ENCODE results near the gene CCNYL1. TPM values are rescaled to one million over a fixed set of nuclear protein-coding genes. Genes with fewer than 3 reads are reported as not detected.
"Not testable (repeated sequence)": the region's sequence is repeated elsewhere in the genome, so short reads cannot be mapped to it uniquely, and the experiment has no call there.

CCNYL1 gene
- polyA plus RNA-seq, 3 donors = 4.1 to 10.6 (median 4.6) TPM

DNA sequence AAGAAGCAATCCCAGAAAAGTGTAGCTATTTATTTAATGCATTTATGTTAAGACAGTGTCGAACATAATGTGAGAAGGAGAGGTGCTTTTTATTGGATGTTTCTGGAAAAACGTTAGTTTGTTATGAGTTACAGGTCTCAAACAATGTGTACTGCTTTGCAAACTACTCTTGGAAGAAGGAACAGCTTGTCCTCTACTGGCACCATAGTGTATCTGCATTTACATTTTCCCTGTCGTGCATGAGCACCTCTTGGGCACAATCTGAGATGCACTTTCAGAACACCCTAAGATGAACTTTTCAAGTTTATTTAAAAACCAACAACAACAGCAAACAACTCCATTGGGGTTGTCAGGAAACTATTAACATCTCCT is 22.8 kb downstream of the CCNYL1 start:
- peak; percentile 7 to 13 (median 10) for DNase-seq
- H3K27ac Mint-ChIP-seq = peak overlapping the region in 1 of 7 donors; percentile 36
- H3K27me3 ChIP-seq (ENCODE audit: control insufficient read depth in 2 of 2, insufficient read depth in 2 of 2, low read length in 2 of 2) = no peaks in the 10 kb centered on the region
- no peaks in the 10 kb centered on the region for H4K20me1 ChIP-seq (ENCODE audit: insufficient read depth, low read length)
- H3K27me3 Mint-ChIP-seq (ENCODE audit: low read depth in 3 of 3) = no peaks in the 10 kb centered on the region
- H3K4me1 Mint-ChIP-seq = no peaks in the 10 kb centered on the region
- no peak overlapping the region for H3K4me3 Mint-ChIP-seq
- H3K79me2 ChIP-seq (ENCODE audit: insufficient read depth, low read length) = no peaks in the 10 kb centered on the region
- intact Hi-C loops (cut with micrococcal nuclease) = no loop called here
- H3K36me3 Mint-ChIP-seq = peaks cover 44 to 48% of the 10 kb centered on the region in 2 donors
- peaks cover 9 to 46% of the 10 kb centered on the region in 2 donors for H3K36me3 ChIP-seq (replicated peaks in 1 of 2; ENCODE audit: control insufficient read depth in 1 of 2, insufficient read depth in 2 of 2, low read length in 2 of 2)
- no peaks in the 10 kb centered on the region for H3K4me1 ChIP-seq (ENCODE audit: control insufficient read depth in 1 of 2, insufficient read depth in 2 of 2, low read length in 2 of 2)
- H3K9me3 ChIP-seq (replicated peaks in 1 of 2; ENCODE audit: control insufficient read depth in 1 of 2, insufficient read depth in 1 of 2, low read length in 2 of 2) = no peaks in the 10 kb centered on the region
- TF ChIP-seq, protein P1, sequence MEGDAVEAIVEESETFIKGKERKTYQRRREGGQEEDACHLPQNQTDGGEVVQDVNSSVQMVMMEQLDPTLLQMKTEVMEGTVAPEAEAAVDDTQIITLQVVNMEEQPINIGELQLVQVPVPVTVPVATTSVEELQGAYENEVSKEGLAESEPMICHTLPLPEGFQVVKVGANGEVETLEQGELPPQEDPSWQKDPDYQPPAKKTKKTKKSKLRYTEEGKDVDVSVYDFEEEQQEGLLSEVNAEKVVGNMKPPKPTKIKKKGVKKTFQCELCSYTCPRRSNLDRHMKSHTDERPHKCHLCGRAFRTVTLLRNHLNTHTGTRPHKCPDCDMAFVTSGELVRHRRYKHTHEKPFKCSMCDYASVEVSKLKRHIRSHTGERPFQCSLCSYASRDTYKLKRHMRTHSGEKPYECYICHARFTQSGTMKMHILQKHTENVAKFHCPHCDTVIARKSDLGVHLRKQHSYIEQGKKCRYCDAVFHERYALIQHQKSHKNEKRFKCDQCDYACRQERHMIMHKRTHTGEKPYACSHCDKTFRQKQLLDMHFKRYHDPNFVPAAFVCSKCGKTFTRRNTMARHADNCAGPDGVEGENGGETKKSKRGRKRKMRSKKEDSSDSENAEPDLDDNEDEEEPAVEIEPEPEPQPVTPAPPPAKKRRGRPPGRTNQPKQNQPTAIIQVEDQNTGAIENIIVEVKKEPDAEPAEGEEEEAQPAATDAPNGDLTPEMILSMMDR (IDR thresholded peaks at IDR 0.05) = peak; percentile 37
- no peak overlapping the region for H3K27ac ChIP-seq (ENCODE audit: low read depth in 1 of 2, low read length in 2 of 2)
- no peak overlapping the region for H3K9ac ChIP-seq (ENCODE audit: insufficient read depth, low read length, poor library complexity, severe bottlenecking)
- no peaks in the 10 kb centered on the region for H3K9me3 Mint-ChIP-seq
- no peak overlapping the region for H3K4me2 ChIP-seq (replicated peaks; ENCODE audit: extremely low read depth, low read length, poor library complexity, severe bottlenecking)
- no peak overlapping the region for H2AFZ ChIP-seq (ENCODE audit: insufficient read depth, low read depth, low read length, poor library complexity, severe bottlenecking)
- no peak overlapping the region for H3K4me3 ChIP-seq (replicated peaks in 1 of 3; ENCODE audit: low read depth in 2 of 3, low read length in 3 of 3)
- 53% methylated on average over 2 of the region's 3 CpGs for WGBS (ENCODE audit: insufficient coverage)

DNA sequence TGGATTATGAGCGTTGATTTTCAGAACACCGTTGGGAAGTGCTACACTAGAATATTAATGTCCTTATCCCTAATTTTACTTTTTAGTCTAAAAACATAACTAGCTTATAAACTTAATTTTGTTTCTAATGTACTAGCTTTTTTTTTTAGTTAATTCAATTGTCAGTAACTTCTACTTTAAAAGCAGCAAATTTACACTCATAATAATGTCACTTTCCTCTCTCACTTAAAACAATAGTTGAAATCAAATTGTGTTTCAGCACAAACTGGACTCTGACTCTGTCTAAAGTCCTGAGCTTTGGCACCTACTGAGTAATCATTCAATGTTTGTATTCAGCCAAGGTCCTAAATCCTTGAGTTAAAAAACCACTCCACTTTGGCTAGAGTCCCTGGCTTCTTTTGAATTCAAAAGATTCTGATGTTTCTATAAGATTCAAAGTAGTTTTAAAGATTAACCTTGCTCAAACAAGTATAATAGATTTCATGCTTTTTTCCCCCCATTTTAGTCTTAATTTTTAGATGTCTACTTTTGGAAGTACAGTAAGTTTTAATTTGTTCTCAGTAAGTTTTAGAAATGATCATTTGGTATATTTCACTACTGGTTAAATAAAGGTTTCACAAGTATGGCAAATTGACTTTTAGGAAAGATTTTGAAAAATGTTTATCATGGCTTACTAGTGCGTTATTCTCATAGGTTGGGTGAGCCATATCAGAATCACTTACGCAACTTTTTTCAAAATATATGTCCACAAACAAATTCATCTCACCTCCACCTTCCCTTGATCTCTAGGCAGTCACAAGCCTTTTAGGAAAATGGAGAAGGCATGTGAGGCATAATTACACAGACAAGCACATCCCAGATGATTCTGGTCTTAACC is 23.4 kb downstream of the CCNYL1 start:
- WGBS (ENCODE audit: insufficient coverage) = no CpG with 5 or more reads among the region's 4 CpGs
- TF ChIP-seq, protein P1 (IDR thresholded peaks at IDR 0.05) = no peak
- Histone ChIP-seq H4K20me1 (ENCODE audit: insufficient read depth, low read length) (no peaks in the 10 kb centered on the region), H3K4me1 (ENCODE audit: control insufficient read depth in 1 of 2, insufficient read depth in 2 of 2, low read length in 2 of 2) (no peaks in the 10 kb centered on the region), H3K9me3 (replicated peaks in 1 of 2; ENCODE audit: control insufficient read depth in 1 of 2, insufficient read depth in 1 of 2, low read length in 2 of 2) (no peaks in the 10 kb centered on the region), H3K79me2 (ENCODE audit: insufficient read depth, low read length) (no peaks in the 10 kb centered on the region), H3K27ac (ENCODE audit: low read depth in 1 of 2, low read length in 2 of 2) (no peak overlapping the region), H3K36me3 (replicated peaks in 1 of 2; ENCODE audit: control insufficient read depth in 1 of 2, insufficient read depth in 2 of 2, low read length in 2 of 2) (peaks cover 9 to 40% of the 10 kb centered on the region in 2 donors), H3K9ac (ENCODE audit: insufficient read depth, low read length, poor library complexity, severe bottlenecking) (no peak overlapping the region), H2AFZ (ENCODE audit: insufficient read depth, low read depth, low read length, poor library complexity, severe bottlenecking) (no peak overlapping the region), H3K4me3 (replicated peaks in 1 of 3; ENCODE audit: low read depth in 2 of 3, low read length in 3 of 3) (no peak overlapping the region), H3K4me2 (replicated peaks; ENCODE audit: extremely low read depth, low read length, poor library complexity, severe bottlenecking) (no peak overlapping the region), H3K27me3 (ENCODE audit: control insufficient read depth in 2 of 2, insufficient read depth in 2 of 2, low read length in 2 of 2) (no peaks in the 10 kb centered on the region)
- intact Hi-C loops (cut with micrococcal nuclease) = no loop called here
- Mint-ChIP-seq H3K27ac (peak overlapping the region in 1 of 7 donors; percentile 36), H3K4me3 (no peak overlapping the region), H3K4me1 (no peaks in the 10 kb centered on the region), H3K27me3 (ENCODE audit: low read depth in 3 of 3) (no peaks in the 10 kb centered on the region), H3K36me3 (peaks cover 39 to 42% of the 10 kb centered on the region in 2 donors), H3K9me3 (no peaks in the 10 kb centered on the region)
- DNase-seq = no peak

DNA sequence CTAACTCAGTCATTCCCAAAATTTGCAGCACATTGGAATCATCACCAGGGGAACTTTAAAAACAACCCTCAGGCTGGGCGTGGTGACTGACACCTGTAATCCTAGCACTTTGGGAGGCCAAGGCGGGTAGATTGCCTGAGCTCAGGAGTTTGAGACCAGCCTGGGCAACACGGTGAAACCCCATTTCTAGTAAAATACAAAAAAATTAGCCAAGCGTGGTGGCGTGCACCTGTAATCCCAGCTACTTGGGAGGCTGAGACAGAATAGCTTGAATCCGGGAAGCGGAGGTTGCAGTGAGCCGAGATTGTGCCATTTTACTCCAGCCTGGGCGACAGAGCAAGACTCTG is 24.0 kb downstream of the CCNYL1 start:
- H3K4me3 ChIP-seq (replicated peaks in 1 of 3; ENCODE audit: low read depth in 2 of 3, low read length in 3 of 3); H3K27ac Mint-ChIP-seq; H3K4me2 ChIP-seq (replicated peaks; ENCODE audit: extremely low read depth, low read length, poor library complexity, severe bottlenecking); H3K9ac ChIP-seq (ENCODE audit: insufficient read depth, low read length, poor library complexity, severe bottlenecking); H4K20me1 ChIP-seq (ENCODE audit: insufficient read depth, low read length); H3K27me3 Mint-ChIP-seq (ENCODE audit: low read depth in 3 of 3); DNase-seq; H3K9me3 ChIP-seq (replicated peaks in 1 of 2; ENCODE audit: control insufficient read depth in 1 of 2, insufficient read depth in 1 of 2, low read length in 2 of 2); H3K4me1 Mint-ChIP-seq; H3K27ac ChIP-seq (ENCODE audit: low read depth in 1 of 2, low read length in 2 of 2); intact Hi-C loops (cut with micrococcal nuclease); H2AFZ ChIP-seq (ENCODE audit: insufficient read depth, low read depth, low read length, poor library complexity, severe bottlenecking); H3K4me3 Mint-ChIP-seq; H3K4me1 ChIP-seq (ENCODE audit: control insufficient read depth in 1 of 2, insufficient read depth in 2 of 2, low read length in 2 of 2); H3K79me2 ChIP-seq (ENCODE audit: insufficient read depth, low read length); H3K9me3 Mint-ChIP-seq; H3K27me3 ChIP-seq (ENCODE audit: control insufficient read depth in 2 of 2, insufficient read depth in 2 of 2, low read length in 2 of 2): not testable (repeated sequence)
- H3K36me3 Mint-ChIP-seq = peaks cover 39 to 41% of the 10 kb centered on the region in 2 donors
- WGBS (ENCODE audit: insufficient coverage) = 97% methylated on average over 5 of the region's 9 CpGs
- H3K36me3 ChIP-seq (replicated peaks in 1 of 2; ENCODE audit: control insufficient read depth in 1 of 2, insufficient read depth in 2 of 2, low read length in 2 of 2) = peaks cover 5 to 39% of the 10 kb centered on the region in 2 donors
